AG04449 (cell line): Measurements from ENCODE around the gene CNOT2.

Experiments used
- CTCF ChIA-PET: fragments of 350-600 bp; formaldehyde crosslinking; extraction: SDS; loops from one replicate; lab custom pipeline; 2021; ENCODE audit warnings: antibody characterized with exemption; lab: Yijun Ruan, JAX
- POLR2A ChIA-PET: fragments of 400-600, 350-600 bp; formaldehyde crosslinking; extraction: SDS; loops from one replicate; lab custom pipeline; 2020; ENCODE audit warnings: antibody characterized with exemption, inconsistent platforms; lab: Yijun Ruan, JAX
- DNase-seq: peaks from one replicate; pipeline ENCODE4 v3.0.0-alpha.2; 2010; ENCODE audit warnings: low read depth, low spot score
- H3K4me3 ChIP-seq: 2 replicates; pipeline ENCODE4 v1.5.1; 2011; ENCODE audit warnings: low read depth, mild to moderate bottlenecking, control low read depth, low read length
- CTCF ChIP-seq: IDR thresholded peaks from one replicate; pipeline ENCODE4 v1.5.1; 2011; ENCODE audit warnings: mild to moderate bottlenecking, moderate library complexity, low read length, control low read depth, inconsistent platforms; ENCODE audit not compliant: insufficient read depth; ENCODE audit errors: missing control alignments

Gene CNOT2

GRCh38 chr12:70314145-70314544 lies 70.9 kb downstream of the CNOT2 start:
- no peak overlapping the region for H3K4me3 ChIP-seq
- POLR2A ChIA-PET = no interaction called here
- TF ChIP-seq CTCF = no peak
- CTCF ChIA-PET = no interaction called here
- DNase-seq = no peak

- H3K4me3 ChIP-seq = no peak overlapping the region
- CTCF ChIA-PET = no interaction called here
- no peak for TF ChIP-seq CTCF
- POLR2A ChIA-PET = no interaction called here
- no peak for DNase-seq
Observed at GRCh38 chr12:70317781-70318180, 74.5 kb downstream of the CNOT2 start.

- CTCF ChIA-PET = no interaction called here
Observed at GRCh38 chr12:70319605-70320004, 76.4 kb downstream of the CNOT2 start.

GRCh38 chr12:70321191-70321590 lies 78.0 kb downstream of the CNOT2 start:
- no peak for TF ChIP-seq CTCF
- no peak overlapping the region for H3K4me3 ChIP-seq
- ChIA-PET CTCF (no interaction called here), POLR2A (no interaction called here)
- no peak for DNase-seq

More at GRCh38 chr12:70319605-70320004, 76.4 kb downstream of the CNOT2 start:
- DNase-seq = no peak
- POLR2A ChIA-PET = no interaction called here
- H3K4me3 ChIP-seq = no peak overlapping the region
- TF ChIP-seq CTCF = no peak

GRCh38 chr12:70327541-70327940 lies 84.3 kb downstream of the CNOT2 start:
- DNase-seq = no peak
- no peak overlapping the region for H3K4me3 ChIP-seq
- CTCF ChIA-PET = no interaction called here
- POLR2A ChIA-PET = no interaction called here
- no peak for TF ChIP-seq CTCF

GRCh38 chr12:70329728-70330127 lies 86.5 kb downstream of the CNOT2 start:
- ChIA-PET CTCF (interaction anchor here (1.1 to 1.8 kb wide), 3 partner anchors 211 to 429 kb away, joined by 3 to 4 read pairs (median 3); no protein-coding TSS in a partner anchor), POLR2A (no interaction called here)
- DNase-seq = no peak
- TF ChIP-seq CTCF = no peak
- H3K4me3 ChIP-seq = no peak overlapping the region
